ENCODE measurements around the gene POLG.
A peak's percentile ranks its signal among the peaks of the same experiment; 100 is the strongest.

The POLG gene

DNA sequence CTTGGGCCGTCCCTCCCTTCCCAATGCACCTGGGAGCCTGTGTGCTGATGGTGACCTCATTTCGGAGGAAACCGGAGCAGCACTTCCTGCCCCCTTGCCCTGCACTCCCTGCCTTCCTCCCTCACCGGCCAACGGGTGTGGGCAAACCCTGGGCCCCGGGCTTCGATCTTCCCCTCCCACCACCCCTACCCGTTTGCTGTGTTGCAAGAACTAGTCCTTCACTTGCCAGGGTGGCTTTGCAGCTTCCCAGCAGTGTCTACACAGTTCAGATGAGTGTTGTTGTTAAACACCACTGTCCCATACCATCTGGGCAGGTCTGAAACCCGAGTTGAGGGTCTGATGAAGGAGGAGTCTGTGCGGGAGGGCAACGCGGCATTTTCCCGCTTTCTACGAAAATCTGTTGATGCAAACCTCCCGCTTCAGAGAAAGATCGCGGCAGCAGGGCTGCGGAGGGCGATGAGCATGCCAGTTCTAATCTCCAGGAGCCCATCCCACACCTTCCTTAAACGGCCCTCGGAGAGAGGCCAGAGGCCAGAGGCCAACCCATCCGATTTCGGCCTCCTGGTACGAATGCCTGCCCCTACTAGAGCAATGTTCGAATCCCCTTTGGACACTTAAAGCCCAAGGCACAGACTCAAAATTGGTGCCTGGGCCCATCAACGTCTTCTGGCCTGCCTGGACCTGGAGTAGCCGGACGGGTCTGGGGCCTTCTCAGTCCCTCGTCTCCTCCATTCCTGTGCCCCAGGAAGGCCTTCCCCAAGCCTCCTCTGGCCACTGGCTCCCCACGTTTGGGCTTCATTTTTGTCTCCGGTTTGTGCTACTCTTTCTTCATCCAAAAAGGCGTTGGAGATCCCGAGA is 35.7 kb upstream of the POLG start:
- no peak for DNase-seq

- no peak for DNase-seq
These were observed 34.8 kb upstream of the POLG start for GRCh38 chr15:89369341-89369947.

GRCh38 chr15:89368566-89369223 is 34.1 kb upstream of the POLG start:
- DNase-seq, result no peak

- no peak for DNase-seq
These were observed 33.1 kb upstream of the POLG start for GRCh38 chr15:89367485-89368451.

- no peak for DNase-seq
These were observed 32.2 kb upstream of the POLG start for GRCh38 chr15:89366656-89367393.

GRCh38 chr15:89365462-89366065 is 30.9 kb upstream of the POLG start:
- no peak for DNase-seq

- no peak for DNase-seq
These were observed 30.3 kb upstream of the POLG start for GRCh38 chr15:89364741-89365450.

- no peak for DNase-seq
These were observed 29.7 kb upstream of the POLG start for GRCh38 chr15:89364341-89364740.

DNA sequence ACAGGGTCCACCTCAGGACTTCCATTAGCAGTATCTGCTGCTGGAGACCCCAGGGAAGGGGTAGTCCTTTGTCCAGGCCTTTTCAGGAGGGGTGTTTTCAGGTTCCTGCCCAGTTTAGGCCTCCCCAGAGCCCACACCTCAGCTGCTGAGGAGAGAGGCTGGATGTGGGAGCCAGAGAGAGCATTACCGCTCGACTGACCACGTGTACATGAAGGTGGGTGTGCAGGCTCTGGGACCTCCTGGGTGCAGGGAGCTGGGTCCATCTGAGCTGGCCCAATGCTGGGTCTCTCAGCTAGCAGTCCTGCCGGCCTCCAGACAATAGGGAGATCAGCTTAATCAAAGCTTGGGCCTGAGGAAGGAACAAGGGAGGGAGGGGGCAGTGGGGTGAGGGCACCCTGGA is 29.1 kb upstream of the POLG start:
- no peak for DNase-seq

DNA sequence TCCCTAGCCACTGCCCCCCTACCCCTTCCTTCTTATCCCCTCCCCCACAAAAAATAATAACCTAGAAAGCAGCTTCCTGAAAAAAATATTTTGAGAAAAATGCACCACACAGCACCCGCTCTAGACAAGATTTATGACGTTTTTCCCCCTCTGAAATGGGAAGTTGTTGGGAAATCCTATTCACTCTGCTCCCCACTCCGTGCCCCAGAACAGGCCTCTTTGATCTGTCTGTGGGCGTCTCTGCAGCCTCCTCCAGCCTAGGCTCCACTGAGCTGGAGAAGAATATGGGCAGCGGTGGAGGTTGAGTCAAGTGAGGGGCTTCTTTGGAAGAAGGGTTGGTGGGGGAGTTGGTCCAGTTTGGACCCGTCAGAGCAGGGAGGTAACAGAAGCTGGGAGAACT is 28.5 kb upstream of the POLG start:
- DNase-seq, result no peak

GRCh38 chr15:89362203-89363101 is 27.8 kb upstream of the POLG start:
- no peak for DNase-seq

DNA sequence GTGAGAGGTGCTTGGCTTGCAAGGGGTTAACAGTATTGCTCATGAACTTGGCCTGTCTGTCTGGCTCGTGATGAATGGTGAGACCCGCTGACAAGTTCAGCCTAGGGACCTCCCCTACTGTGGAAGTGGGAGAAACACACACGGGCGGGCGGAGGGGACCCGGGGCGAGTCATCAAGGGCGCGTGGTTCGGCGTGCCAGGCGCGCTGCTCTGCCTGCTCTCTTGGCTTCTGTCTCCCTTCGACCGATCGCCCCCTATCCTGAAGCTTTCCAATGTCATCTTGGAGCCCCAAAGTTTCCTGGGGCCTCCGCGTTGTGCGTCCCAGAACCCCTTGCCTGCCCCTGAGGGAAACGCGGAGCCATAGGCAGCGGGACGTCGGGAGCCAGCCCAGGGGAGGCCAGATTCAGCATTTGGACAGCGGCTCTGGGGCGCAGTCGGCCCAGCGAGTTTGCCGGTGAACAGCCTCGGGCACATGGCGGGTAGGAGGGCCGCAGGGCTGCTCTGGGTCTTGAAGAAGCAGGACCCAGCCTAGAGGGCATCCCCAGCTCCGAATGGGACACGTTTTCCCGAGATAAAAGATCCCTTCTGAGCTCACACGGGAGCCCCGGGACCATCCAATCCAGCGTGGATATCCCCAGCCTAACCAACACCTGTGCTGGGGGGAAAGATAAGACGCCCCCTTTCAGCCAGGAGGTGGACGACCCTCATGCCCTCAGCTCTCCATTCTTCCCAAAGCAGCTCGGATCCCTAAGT is 27.0 kb upstream of the POLG start:
- peak; percentile 40 for DNase-seq

DNA sequence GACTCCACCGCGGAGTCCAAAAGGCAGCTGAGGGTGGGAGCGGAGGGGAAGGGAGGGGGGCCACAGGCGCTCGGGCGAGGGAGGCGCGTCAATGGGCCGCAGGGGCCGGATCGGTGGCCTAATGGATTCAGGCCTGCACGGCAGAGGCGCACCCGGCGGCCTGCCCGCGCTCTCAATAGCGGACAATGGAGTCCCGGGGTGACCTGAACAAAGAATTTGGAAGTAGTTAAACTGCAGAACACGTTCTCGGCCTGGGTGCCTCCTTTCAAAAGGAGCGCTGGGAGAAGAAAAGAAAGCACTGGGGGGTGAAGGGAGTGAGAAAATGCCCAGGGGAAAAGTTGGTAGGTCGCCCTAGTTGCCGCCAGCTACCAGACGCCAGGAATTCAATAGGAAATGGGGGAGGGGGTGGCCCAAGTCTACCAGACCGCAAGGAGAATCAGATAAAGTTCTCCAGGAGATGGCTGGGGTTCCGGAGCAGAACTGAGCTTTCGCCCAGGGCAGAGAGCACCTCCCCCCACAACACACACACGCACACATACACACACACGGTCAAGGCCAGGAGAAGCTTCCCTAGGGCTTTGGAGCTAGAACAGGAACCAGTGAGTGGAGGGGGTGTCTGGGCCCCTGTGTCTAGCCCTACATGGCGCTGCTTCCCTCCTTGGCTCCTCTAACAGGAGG is 25.8 kb upstream of the POLG start:
- no peak for DNase-seq

DNA sequence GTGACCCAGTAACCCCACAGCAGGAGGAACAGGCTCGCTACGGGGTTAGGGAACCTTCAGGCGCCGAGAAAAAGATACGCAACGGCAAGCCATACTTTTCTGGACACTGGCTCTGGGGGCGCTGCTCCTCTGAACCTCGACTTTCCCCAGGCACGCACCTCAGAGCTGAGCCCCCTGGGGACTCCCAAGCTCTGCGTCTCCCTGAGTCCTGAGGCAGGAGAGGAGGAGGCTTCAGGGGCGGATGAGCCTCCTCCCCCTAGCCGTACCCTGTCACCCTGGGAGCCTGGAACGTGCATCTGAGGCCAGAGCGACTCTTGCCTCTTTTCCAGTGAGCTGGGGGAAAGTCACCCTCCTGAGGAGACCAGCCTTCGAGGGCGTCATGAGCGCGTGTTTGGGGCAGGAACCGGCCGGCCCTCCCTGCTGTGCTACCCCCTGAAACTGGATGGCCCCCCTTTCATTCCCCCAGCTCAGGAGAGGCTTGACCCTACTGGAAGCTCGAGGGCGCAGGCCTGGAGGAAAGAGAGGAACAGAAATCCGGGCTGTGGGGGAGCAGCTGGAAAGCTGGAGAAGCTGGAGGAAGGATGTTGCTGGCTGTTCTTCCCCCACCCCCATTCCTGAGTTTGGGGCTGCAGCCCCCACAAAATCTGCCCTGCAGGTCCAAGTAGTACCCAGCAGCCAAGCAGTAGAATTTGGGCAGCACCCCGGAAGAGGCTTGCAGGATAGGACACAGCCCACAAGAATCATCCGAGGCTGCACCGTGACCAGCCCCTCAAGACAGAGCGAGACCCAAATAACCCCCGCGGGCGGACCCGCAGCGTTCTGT is 25.1 kb upstream of the POLG start:
- no peak for DNase-seq

- DNase-seq, result peak; percentile 77
These were observed 24.3 kb upstream of the POLG start for GRCh38 chr15:89358755-89359439.

GRCh38 chr15:89358435-89358754 is 23.8 kb upstream of the POLG start:
- DNase-seq, result no peak

Data from CD4-positive, alpha-beta T cell treated with Interleukin-4 for 4 hours (primary cell).